ENCODE results near the gene IGHMBP2.
A peak's percentile ranks its signal among the peaks of the same experiment; 100 is the strongest.

Gene IGHMBP2

GRCh38 chr11:68940651-68941323 lies 37.1 kb downstream of the IGHMBP2 start:
- in situ Hi-C loops (cut with HindIII; ENCODE audit: low pct_unique_long_range_greater_than_20kb, low sequenced_read_pairs), result no loop called here
- no peak for DNase-seq (ENCODE audit: low read depth in 1 of 2, low spot score in 1 of 2)
- TF ChIP-seq JUND (IDR thresholded peaks at IDR 0.05; ENCODE audit: low read depth), result no peak

DNA sequence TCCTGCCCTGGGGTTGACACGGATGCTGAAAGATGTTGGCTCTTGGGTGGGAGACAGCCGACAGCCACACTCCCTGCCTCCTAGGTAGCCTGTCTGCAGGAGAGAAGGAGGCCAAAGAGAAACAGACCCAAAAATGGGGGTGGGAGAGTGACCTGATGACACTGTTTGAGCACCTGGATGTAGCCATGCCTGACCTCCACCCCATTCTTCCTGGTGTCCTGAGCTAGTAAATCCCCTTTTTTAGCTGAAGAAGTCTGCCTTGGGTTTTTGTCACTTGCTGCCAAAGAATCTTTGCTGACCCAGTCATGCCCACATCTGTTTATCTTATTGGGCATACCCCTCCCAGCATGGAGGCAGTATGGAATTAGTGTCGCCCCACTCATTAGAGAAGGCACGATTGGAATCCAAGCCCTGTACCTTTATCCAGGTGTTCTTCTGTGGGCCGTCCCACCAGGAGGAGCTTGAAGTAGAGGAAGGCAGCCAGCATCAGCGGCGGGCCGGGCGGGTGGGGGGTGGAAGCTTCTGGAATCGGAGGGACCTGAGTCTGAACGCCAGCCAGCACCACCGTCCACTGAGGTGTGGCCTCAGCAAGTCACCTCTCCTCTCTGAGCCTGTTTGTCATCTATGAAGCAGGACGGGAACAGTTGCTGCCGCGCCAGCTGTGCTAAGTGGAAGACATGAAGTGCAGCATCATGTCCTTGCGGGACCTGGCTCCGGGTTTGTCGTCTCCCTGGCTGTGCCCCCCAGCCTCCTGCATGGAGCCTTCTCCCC lies 37.8 kb downstream of the IGHMBP2 start:
- in situ Hi-C loops (cut with HindIII; ENCODE audit: low pct_unique_long_range_greater_than_20kb, low sequenced_read_pairs), result no loop called here
- DNase-seq (ENCODE audit: low read depth in 1 of 2, low spot score in 1 of 2), result no peak
- TF ChIP-seq JUND (IDR thresholded peaks at IDR 0.05; ENCODE audit: low read depth), result no peak

- TF ChIP-seq JUND (IDR thresholded peaks at IDR 0.05; ENCODE audit: low read depth), result no peak
- in situ Hi-C loops (cut with HindIII; ENCODE audit: low pct_unique_long_range_greater_than_20kb, low sequenced_read_pairs), result no loop called here
- no peak for DNase-seq (ENCODE audit: low read depth in 1 of 2, low spot score in 1 of 2)
These were observed 38.5 kb downstream of the IGHMBP2 start for GRCh38 chr11:68942095-68942620.

DNA sequence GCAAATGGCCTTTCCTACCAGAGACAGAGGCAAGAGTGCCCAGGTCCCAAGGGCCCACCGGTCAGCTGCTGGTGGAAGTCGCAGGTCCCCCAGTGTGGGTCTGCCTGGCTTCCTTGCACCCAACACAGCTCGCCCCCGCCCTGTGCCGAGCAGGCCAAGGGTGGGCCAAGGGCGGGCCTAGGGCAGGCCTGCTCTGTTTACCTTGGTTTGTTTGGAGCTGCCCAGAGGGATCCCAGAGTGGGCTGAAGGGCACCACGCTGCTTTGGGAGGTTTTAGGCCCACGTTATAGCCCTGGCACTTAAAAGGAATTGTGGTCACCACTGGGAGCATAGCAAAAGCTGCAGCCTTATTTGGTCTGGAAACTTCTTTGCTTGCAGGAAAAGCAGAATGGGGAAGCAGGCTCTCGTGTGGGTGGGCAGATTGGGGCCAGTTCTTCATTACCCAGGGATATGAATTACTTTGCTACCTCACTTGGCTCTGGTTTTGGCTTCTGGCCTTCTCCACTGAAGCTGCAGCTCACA lies 39.1 kb downstream of the IGHMBP2 start:
- in situ Hi-C loops (cut with HindIII; ENCODE audit: low pct_unique_long_range_greater_than_20kb, low sequenced_read_pairs), result no loop called here
- no peak for TF ChIP-seq JUND (IDR thresholded peaks at IDR 0.05; ENCODE audit: low read depth)
- no peak for DNase-seq (ENCODE audit: low read depth in 1 of 2, low spot score in 1 of 2)

GRCh38 chr11:68946416-68947090 lies 42.9 kb downstream of the IGHMBP2 start:
- DNase-seq (ENCODE audit: low read depth in 1 of 2, low spot score in 1 of 2), result no peak
- in situ Hi-C loops (cut with HindIII; ENCODE audit: low pct_unique_long_range_greater_than_20kb, low sequenced_read_pairs), result no loop called here
- no peak for TF ChIP-seq JUND (IDR thresholded peaks at IDR 0.05; ENCODE audit: low read depth)

DNA sequence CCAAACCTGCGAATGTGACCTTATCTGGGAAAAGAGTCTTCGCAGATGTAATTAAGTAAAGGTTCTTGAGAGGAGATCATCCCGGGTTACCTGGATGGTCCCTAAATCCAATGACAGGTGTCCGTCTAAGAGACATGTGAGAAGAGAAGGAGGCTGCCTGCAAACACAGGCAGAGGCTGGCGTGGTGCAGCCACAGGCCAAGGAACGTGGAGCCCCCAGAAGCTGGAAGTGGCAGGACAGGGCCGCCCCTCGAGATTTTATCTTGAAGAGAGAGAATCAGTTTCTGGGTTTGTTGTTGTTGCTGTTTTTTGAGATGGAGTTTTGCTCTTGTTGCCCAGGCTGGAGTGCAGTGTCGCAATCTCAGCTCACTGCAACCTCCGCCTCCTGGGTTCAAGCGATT lies 43.5 kb downstream of the IGHMBP2 start:
- in situ Hi-C loops (cut with HindIII; ENCODE audit: low pct_unique_long_range_greater_than_20kb, low sequenced_read_pairs), result no loop called here

DNA sequence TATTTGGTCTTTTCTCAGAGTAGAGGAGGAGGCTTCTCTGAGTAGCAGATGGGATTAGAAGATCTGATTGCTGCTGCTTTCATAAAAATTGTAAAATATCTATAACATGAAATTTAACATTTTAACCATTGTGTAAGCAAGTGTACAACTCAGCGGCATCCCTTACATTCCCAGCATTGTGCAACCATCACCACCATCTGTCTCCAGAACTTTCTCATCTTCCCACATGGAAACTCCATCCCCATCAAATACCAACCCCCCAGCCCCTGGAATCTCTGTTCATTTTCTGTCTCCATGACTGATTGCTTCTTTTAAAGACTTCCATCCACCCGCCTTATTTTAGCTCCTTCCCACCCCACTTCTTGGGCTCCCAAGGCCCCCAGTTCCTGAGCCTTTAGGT lies 44.8 kb downstream of the IGHMBP2 start:
- no peak for TF ChIP-seq JUND (IDR thresholded peaks at IDR 0.05; ENCODE audit: low read depth)
- in situ Hi-C loops (cut with HindIII; ENCODE audit: low pct_unique_long_range_greater_than_20kb, low sequenced_read_pairs), result no loop called here
- no peak for DNase-seq (ENCODE audit: low read depth in 1 of 2, low spot score in 1 of 2)

More for the DNA sequence above, 43.5 kb downstream of the IGHMBP2 start:
- no peak for DNase-seq (ENCODE audit: low read depth in 1 of 2, low spot score in 1 of 2)
- no peak for TF ChIP-seq JUND (IDR thresholded peaks at IDR 0.05; ENCODE audit: low read depth)

GRCh38 chr11:68948935-68949334 lies 45.2 kb downstream of the IGHMBP2 start:
- in situ Hi-C loops (cut with HindIII; ENCODE audit: low pct_unique_long_range_greater_than_20kb, low sequenced_read_pairs), result no loop called here
- no peak for TF ChIP-seq JUND (IDR thresholded peaks at IDR 0.05; ENCODE audit: low read depth)
- DNase-seq (ENCODE audit: low read depth in 1 of 2, low spot score in 1 of 2), result no peak

DNA sequence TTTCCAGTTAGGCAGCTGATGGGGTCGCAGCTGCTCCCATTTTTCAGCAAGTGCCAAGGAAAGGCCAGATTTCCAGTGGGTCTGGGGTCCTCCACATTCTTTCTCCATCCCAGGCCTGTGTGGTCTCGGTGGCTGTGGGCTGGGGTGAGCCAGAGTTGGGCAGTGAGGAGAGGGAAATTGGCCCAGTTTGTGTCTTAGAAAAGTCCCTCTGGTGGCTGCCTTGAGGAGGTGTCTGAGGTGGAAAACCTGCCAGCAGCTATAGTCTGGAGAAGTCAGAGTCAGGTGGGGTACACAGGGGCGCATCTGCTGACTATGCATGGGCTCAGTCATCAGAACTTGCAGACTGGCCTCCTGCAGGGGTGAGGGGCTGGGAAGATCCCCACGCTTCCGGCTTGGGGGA lies 46.6 kb downstream of the IGHMBP2 start:
- DNase-seq (ENCODE audit: low read depth in 1 of 2, low spot score in 1 of 2), result peak; percentile 49 to 78
- in situ Hi-C loops (cut with HindIII; ENCODE audit: low pct_unique_long_range_greater_than_20kb, low sequenced_read_pairs), result no loop called here
- TF ChIP-seq JUND (IDR thresholded peaks at IDR 0.05; ENCODE audit: low read depth), result no peak

DNA sequence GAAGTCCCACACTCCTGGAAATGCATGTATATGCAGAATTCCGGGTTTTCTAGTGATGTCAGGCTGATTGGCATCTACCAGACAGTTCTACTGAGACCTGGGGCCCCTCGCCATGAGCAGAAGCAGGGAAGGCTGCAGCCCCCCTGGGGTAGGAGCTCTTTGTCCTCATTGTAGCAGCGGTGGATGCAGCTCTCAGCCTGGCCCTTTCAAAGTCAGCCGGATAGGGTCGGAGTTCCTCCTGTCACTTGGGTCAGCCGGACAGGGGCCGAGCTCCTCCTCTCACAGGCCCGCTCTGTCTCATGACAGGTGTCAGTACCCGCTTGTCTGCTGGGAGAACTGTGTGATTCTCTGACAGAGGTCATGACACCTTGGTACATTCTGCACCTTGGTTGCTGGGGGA lies 47.1 kb downstream of the IGHMBP2 start:
- in situ Hi-C loops (cut with HindIII; ENCODE audit: low pct_unique_long_range_greater_than_20kb, low sequenced_read_pairs), result no loop called here
- DNase-seq (ENCODE audit: low read depth in 1 of 2, low spot score in 1 of 2), result no peak
- no peak for TF ChIP-seq JUND (IDR thresholded peaks at IDR 0.05; ENCODE audit: low read depth)

DNA sequence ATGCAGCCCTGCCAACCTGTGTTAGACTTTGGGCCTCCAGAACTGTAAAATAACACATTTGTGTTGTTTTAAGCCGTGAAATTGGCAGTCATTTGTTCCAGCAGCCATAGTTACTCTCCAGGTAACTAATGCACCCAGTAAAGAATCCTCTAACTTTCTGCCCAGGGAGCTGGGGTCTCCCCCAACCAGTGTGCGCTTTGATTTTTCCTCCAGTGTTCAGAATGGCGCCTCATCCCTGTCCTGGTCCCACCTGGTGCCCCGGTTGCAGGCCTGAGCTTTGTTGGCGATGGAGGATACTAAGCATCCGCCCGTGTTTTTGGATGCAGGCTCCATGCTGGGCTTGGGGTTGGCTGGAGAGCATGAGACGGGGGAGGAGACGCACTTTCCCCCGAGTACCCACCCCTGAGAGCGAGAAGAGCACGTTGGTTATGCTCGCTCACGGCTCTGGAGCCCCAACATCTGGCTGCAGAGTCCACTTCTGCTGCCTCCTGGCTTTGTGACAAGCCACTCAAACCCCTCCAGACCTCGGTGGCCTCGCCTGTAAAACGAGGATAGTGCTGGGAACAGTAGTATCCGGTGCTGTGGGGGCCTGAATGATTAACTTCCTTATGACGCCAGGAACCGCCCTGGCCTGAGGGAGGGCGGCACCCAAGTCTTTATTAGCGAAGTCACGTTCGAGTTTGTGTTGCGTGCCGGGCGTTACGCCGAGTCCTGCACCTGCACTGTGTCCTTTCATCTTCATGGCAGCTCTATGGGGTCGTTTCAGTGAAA lies 51.3 kb downstream of the IGHMBP2 start:
- DNase-seq (ENCODE audit: low read depth in 1 of 2, low spot score in 1 of 2), result no peak
- in situ Hi-C loops (cut with HindIII; ENCODE audit: low pct_unique_long_range_greater_than_20kb, low sequenced_read_pairs), result no loop called here
- no peak for TF ChIP-seq JUND (IDR thresholded peaks at IDR 0.05; ENCODE audit: low read depth)

- no peak for TF ChIP-seq JUND (IDR thresholded peaks at IDR 0.05; ENCODE audit: low read depth)
- DNase-seq (ENCODE audit: low read depth in 1 of 2, low spot score in 1 of 2), result no peak
- in situ Hi-C loops (cut with HindIII; ENCODE audit: low pct_unique_long_range_greater_than_20kb, low sequenced_read_pairs), result no loop called here
These were observed 51.9 kb downstream of the IGHMBP2 start for GRCh38 chr11:68955607-68955958.
